HEK293 (cell line): ENCODE data around the gene DUSP2.

Experiments
- CTCF ChIA-PET: fragments of 350-600 bp; formaldehyde crosslinking; extraction: SDS; loops from one replicate; lab custom pipeline; 2021; ENCODE audit warnings: antibody characterized with exemption; lab: Yijun Ruan, JAX
- POLR2A ChIA-PET: fragments of 300-600 bp; formaldehyde crosslinking; extraction: SDS; loops from one replicate; lab custom pipeline; 2020; ENCODE audit warnings: antibody characterized with exemption, inconsistent platforms; lab: Yijun Ruan, JAX
- H3K27ac ChIP-seq: fragments of 200-500 bp; sonication (Bioruptor generic); 2 replicates; pipeline ENCODE4 v1.5.1; 2014; ENCODE audit warnings: low read depth, low read length, control low read depth, inconsistent platforms; ENCODE audit errors: extremely low read depth
- H3K36me3 ChIP-seq, 2 experiments: fragments of 200-500 bp in 1 of 2; sonication (Bioruptor generic) in 1 of 2; 1 replicate in 1 of 2; 2 replicates in 1 of 2; pipeline ENCODE4 v1.5.1; 2014 to 2017; ENCODE audit warnings: inconsistent platforms in 2 of 2, low read length in 2 of 2; ENCODE audit not compliant: control insufficient read depth in 2 of 2, insufficient read depth in 1 of 2
- H3K4me1 ChIP-seq: fragments of 200-500 bp; sonication (Bioruptor generic); 2 replicates; pipeline ENCODE4 v1.5.1; 2014; ENCODE audit warnings: mild to moderate bottlenecking, low read length, inconsistent platforms; ENCODE audit not compliant: control insufficient read depth, insufficient read depth
- H3K4me3 ChIP-seq: 2 replicates; pipeline ENCODE4 v1.5.1; 2011; ENCODE audit warnings: low read depth, mild to moderate bottlenecking, control low read depth, low read length, moderate library complexity
- H3K9me3 ChIP-seq: fragments of 200-500 bp; sonication (Bioruptor generic); 2 replicates; pipeline ENCODE4 v1.5.1; 2014; ENCODE audit warnings: low read depth, low read length, inconsistent platforms; ENCODE audit not compliant: control insufficient read depth, insufficient read depth
- MEIS1 ChIP-seq: sonication (generic); formaldehyde crosslinking; IDR thresholded peaks from 2 replicates; pipeline ENCODE4 v1.8.1; 2022; ENCODE audit warnings: missing genetic modification reagents, mild to moderate bottlenecking, borderline replicate concordance
- OSR2 ChIP-seq: fragments of 450-650 bp; formaldehyde crosslinking; IDR thresholded peaks from 2 replicates; pipeline ENCODE4 v1.5.1; 2016; ENCODE audit warnings: missing biosample characterization, missing genetic modification characterization
- OVOL3 ChIP-seq: fragments of 450-650 bp; formaldehyde crosslinking; IDR thresholded peaks from 2 replicates; pipeline ENCODE4 v1.5.1; 2016; ENCODE audit warnings: missing biosample characterization, missing genetic modification characterization
- TCF7L2 ChIP-seq: IDR thresholded peaks from 2 replicates; pipeline ENCODE4 v1.6.1; 2011; ENCODE audit warnings: low read depth, mild to moderate bottlenecking, inconsistent platforms, low read length, moderate library complexity, borderline replicate concordance
- ZBTB44 ChIP-seq: fragments of 450-650 bp; IDR thresholded peaks from 2 replicates; pipeline ENCODE4 v1.5.1; 2018; ENCODE audit warnings: missing biosample characterization, mild to moderate bottlenecking, missing genetic modification characterization
- ZFP37 ChIP-seq: fragments of 450-650 bp; formaldehyde crosslinking; IDR thresholded peaks from 2 replicates; pipeline ENCODE4 v1.5.1; 2016; ENCODE audit warnings: missing biosample characterization, missing genetic modification characterization
- ZNF133 ChIP-seq: fragments of 450-650 bp; formaldehyde crosslinking; IDR thresholded peaks from 2 replicates; pipeline ENCODE4 v1.5.1; 2016; ENCODE audit warnings: missing biosample characterization, missing genetic modification characterization
- ZNF155 ChIP-seq: fragments of 450-650 bp; formaldehyde crosslinking; IDR thresholded peaks from 2 replicates; pipeline ENCODE4 v1.5.1; 2016; ENCODE audit warnings: missing biosample characterization, missing genetic modification characterization
- ZNF16 ChIP-seq: fragments of 450-650 bp; formaldehyde crosslinking; IDR thresholded peaks from 2 replicates; pipeline ENCODE4 v1.5.1; 2016; ENCODE audit warnings: low read depth, missing biosample characterization, missing genetic modification characterization
- ZNF214 ChIP-seq: fragments of 450-650 bp; formaldehyde crosslinking; IDR thresholded peaks from 2 replicates; pipeline ENCODE4 v1.5.1; 2017; ENCODE audit warnings: missing biosample characterization, mild to moderate bottlenecking, missing genetic modification characterization, borderline replicate concordance
- ZNF248 ChIP-seq: fragments of 450-650 bp; formaldehyde crosslinking; IDR thresholded peaks from 2 replicates; pipeline ENCODE4 v1.5.1; 2017; ENCODE audit warnings: missing biosample characterization, missing genetic modification characterization
- ZNF266 ChIP-seq: fragments of 450-650 bp; formaldehyde crosslinking; IDR thresholded peaks from 2 replicates; pipeline ENCODE4 v1.5.1; 2016; ENCODE audit warnings: missing biosample characterization, missing genetic modification characterization, low read depth
- ZNF274 ChIP-seq, 2 experiments: fragments of 200-500 bp in 1 of 2; fragments of 450-650 bp in 1 of 2; sonication (Bioruptor generic) in 1 of 2; formaldehyde crosslinking in 1 of 2; IDR thresholded peaks; 2 replicates each; pipeline versions ENCODE4 v1.5.1 to v1.6.1; 2014 to 2016; ENCODE audit warnings: borderline replicate concordance in 1 of 2, inconsistent platforms in 1 of 2, low read length in 1 of 2, missing biosample characterization in 1 of 2, missing genetic modification characterization in 1 of 2
- ZNF292 ChIP-seq: fragments of 450-650 bp; formaldehyde crosslinking; IDR thresholded peaks from 2 replicates; pipeline ENCODE4 v1.5.1; 2016; ENCODE audit warnings: low read depth, missing biosample characterization, missing genetic modification characterization, borderline replicate concordance
- ZNF302 ChIP-seq: fragments of 450-650 bp; formaldehyde crosslinking; IDR thresholded peaks from 2 replicates; pipeline ENCODE4 v1.5.1; 2016; ENCODE audit warnings: missing biosample characterization, missing genetic modification characterization, low read depth
- ZNF341 ChIP-seq: fragments of 450-650 bp; formaldehyde crosslinking; IDR thresholded peaks from 2 replicates; pipeline ENCODE4; 2016; ENCODE audit warnings: low read depth, missing biosample characterization, missing genetic modification characterization
- ZNF354C ChIP-seq: fragments of 450-650 bp; formaldehyde crosslinking; IDR thresholded peaks from 2 replicates; pipeline ENCODE4 v1.5.1; 2016; ENCODE audit warnings: missing biosample characterization, missing genetic modification characterization, low read depth, borderline replicate concordance
- ZNF473 ChIP-seq: fragments of 450-650 bp; formaldehyde crosslinking; IDR thresholded peaks from 2 replicates; pipeline ENCODE4 v1.5.1; 2017; ENCODE audit warnings: missing biosample characterization, missing genetic modification characterization
- ZNF521 ChIP-seq: fragments of 450-650 bp; formaldehyde crosslinking; IDR thresholded peaks from 2 replicates; pipeline ENCODE4 v1.5.1; 2017; ENCODE audit warnings: missing biosample characterization, mild to moderate bottlenecking, missing genetic modification characterization
- ZNF544 ChIP-seq: fragments of 450-650 bp; formaldehyde crosslinking; IDR thresholded peaks from 2 replicates; pipeline ENCODE4 v1.5.0; 2017; ENCODE audit warnings: missing biosample characterization, missing genetic modification characterization
- ZNF76 ChIP-seq: fragments of 450-650 bp; formaldehyde crosslinking; IDR thresholded peaks from 2 replicates; pipeline ENCODE4; 2016; ENCODE audit warnings: low read depth, missing biosample characterization, missing genetic modification characterization, borderline replicate concordance
- ZNF768 ChIP-seq: fragments of 450-650 bp; formaldehyde crosslinking; IDR thresholded peaks from 2 replicates; pipeline ENCODE4 v1.5.1; 2018; ENCODE audit warnings: missing biosample characterization, mild to moderate bottlenecking, missing genetic modification characterization
- ZSCAN16 ChIP-seq: fragments of 450-650 bp; formaldehyde crosslinking; IDR thresholded peaks from 2 replicates; pipeline ENCODE4 v1.5.1; 2016; ENCODE audit warnings: missing biosample characterization, missing genetic modification characterization
- ZSCAN30 ChIP-seq: fragments of 450-650 bp; IDR thresholded peaks from 2 replicates; pipeline ENCODE4 v1.5.1; 2018; ENCODE audit warnings: missing biosample characterization, mild to moderate bottlenecking, missing genetic modification characterization, moderate library complexity
- TF ChIP-seq, protein P1 (sequence below): fragments of 450-650 bp; formaldehyde crosslinking; IDR thresholded peaks from 2 replicates; pipeline ENCODE4 v1.5.1; 2016; ENCODE audit warnings: missing biosample characterization, missing genetic modification characterization
- TF ChIP-seq, protein P2 (sequence below): fragments of 450-650 bp; formaldehyde crosslinking; IDR thresholded peaks from 2 replicates; pipeline ENCODE4 v1.5.1; 2016; ENCODE audit warnings: missing biosample characterization, missing genetic modification characterization

Gene DUSP2

GRCh38 chr2:96181529-96181928, 36.3 kb upstream of the DUSP2 start:
- H3K9me3 ChIP-seq, result no peaks in the 10 kb centered on the region
- H3K4me3 ChIP-seq, result no peak overlapping the region
- TF ChIP-seq MEIS1, result no peak
- TF ChIP-seq ZNF133 (tag by site-specific recombination), result no peak
- TF ChIP-seq OVOL3, result no peak
- TF ChIP-seq ZNF521 (tag by site-specific recombination), result no peak
- TF ChIP-seq ZSCAN30 (tag by site-specific recombination), result no peak
- no peak for TF ChIP-seq ZFP37
- TF ChIP-seq OSR2 (tag by site-specific recombination), result no peak
- TF ChIP-seq ZNF292, result no peak
- no peak for TF ChIP-seq ZNF302 (tag by site-specific recombination)
- TF ChIP-seq ZSCAN16 (tag by site-specific recombination), result no peak
- TF ChIP-seq ZBTB44 (tag by site-specific recombination), result no peak
- TF ChIP-seq, protein P1, sequence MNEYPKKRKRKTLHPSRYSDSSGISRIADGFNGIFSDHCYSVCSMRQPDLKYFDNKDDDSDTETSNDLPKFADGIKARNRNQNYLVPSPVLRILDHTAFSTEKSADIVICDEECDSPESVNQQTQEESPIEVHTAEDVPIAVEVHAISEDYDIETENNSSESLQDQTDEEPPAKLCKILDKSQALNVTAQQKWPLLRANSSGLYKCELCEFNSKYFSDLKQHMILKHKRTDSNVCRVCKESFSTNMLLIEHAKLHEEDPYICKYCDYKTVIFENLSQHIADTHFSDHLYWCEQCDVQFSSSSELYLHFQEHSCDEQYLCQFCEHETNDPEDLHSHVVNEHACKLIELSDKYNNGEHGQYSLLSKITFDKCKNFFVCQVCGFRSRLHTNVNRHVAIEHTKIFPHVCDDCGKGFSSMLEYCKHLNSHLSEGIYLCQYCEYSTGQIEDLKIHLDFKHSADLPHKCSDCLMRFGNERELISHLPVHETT, result no peak
- no peak for TF ChIP-seq ZNF768 (tag by site-specific recombination)
- TF ChIP-seq ZNF274 (IDR thresholded peaks at IDR 0.05; ENCODE audit: low read length), result no peak
- TF ChIP-seq ZNF274 (tag by site-specific recombination; IDR thresholded peaks at IDR 0.05; ENCODE audit: borderline replicate concordance), result no peak
- no peak for TF ChIP-seq ZNF544 (tag by site-specific recombination)
- TF ChIP-seq TCF7L2, result no peak
- no peak for TF ChIP-seq ZNF248 (tag by site-specific recombination)
- H3K36me3 ChIP-seq, result peaks cover 12 to 26% of the 10 kb centered on the region in 2 experiments
- ChIA-PET CTCF (interaction anchor here (1.5 kb wide), 1 partner anchor 43 kb away, joined by 4 read pairs; the partner anchor contains the start of gene ASTL), POLR2A (no interaction called here)
- peaks cover 2% of the 10 kb centered on the region; the same call in 1 of the 2 replicates for H3K4me1 ChIP-seq
- no peak overlapping the region for H3K27ac ChIP-seq

GRCh38 chr2:96180521-96180920, 35.3 kb upstream of the DUSP2 start:
- POLR2A ChIA-PET, result interaction anchor here (0.6 kb wide), 1 partner anchor 87 kb away, joined by 8 read pairs; no protein-coding TSS in a partner anchor
- TF ChIP-seq, protein P2, sequence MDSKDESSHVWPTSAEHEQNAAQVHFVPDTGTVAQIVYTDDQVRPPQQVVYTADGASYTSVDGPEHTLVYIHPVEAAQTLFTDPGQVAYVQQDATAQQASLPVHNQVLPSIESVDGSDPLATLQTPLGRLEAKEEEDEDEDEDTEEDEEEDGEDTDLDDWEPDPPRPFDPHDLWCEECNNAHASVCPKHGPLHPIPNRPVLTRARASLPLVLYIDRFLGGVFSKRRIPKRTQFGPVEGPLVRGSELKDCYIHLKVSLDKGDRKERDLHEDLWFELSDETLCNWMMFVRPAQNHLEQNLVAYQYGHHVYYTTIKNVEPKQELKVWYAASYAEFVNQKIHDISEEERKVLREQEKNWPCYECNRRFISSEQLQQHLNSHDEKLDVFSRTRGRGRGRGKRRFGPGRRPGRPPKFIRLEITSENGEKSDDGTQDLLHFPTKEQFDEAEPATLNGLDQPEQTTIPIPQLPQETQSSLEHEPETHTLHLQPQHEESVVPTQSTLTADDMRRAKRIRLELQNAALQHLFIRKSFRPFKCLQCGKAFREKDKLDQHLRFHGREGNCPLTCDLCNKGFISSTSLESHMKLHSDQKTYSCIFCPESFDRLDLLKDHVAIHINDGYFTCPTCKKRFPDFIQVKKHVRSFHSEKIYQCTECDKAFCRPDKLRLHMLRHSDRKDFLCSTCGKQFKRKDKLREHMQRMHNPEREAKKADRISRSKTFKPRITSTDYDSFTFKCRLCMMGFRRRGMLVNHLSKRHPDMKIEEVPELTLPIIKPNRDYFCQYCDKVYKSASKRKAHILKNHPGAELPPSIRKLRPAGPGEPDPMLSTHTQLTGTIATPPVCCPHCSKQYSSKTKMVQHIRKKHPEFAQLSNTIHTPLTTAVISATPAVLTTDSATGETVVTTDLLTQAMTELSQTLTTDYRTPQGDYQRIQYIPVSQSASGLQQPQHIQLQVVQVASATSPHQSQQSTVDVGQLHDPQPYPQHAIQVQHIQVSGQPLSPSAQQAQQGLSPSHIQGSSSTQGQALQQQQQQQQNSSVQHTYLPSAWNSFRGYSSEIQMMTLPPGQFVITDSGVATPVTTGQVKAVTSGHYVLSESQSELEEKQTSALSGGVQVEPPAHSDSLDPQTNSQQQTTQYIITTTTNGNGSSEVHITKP (tag by site-specific recombination), result no peak
- TF ChIP-seq ZNF354C, result no peak
- TF ChIP-seq ZNF214, result no peak
- no peak for TF ChIP-seq ZNF341
- TF ChIP-seq ZNF473 (tag by site-specific recombination), result no peak
- no peak for TF ChIP-seq ZNF76 (tag by site-specific recombination)
- no peak for TF ChIP-seq ZNF155 (tag by site-specific recombination)
- no peak for TF ChIP-seq ZNF266 (tag by site-specific recombination)
- no peak for TF ChIP-seq ZNF16 (tag by site-specific recombination)
- no peaks in the 10 kb centered on the region for H3K9me3 ChIP-seq
- CTCF ChIA-PET, result interaction anchor here (1.1 to 1.5 kb wide), 2 partner anchors 42 to 158 kb away, joined by 4 to 6 read pairs; partner anchors contain the start of gene ASTL
- H3K27ac ChIP-seq, result no peak overlapping the region
- no peak overlapping the region for H3K4me3 ChIP-seq
- peaks cover 2% of the 10 kb centered on the region; the same call in 1 of the 2 replicates for H3K4me1 ChIP-seq
- peaks cover 2 to 16% of the 10 kb centered on the region in 2 experiments; a peak in 2 of 3 replicates for H3K36me3 ChIP-seq
